Colonic mucosa (tissue), 4 donors: ENCODE results near the gene F10. TPM values are rescaled to one million over a fixed set of nuclear protein-coding genes. Genes with fewer than 3 reads are reported as not detected.

Experiments used
- DNase-seq: peaks from one replicate; pipeline ENCODE4 v3.0.0-alpha.2; 2020
- H3K27ac ChIP-seq: fragments of 200-600 bp; one replicate; pipeline ENCODE4 v1.8.0; 2021
- H3K27me3 ChIP-seq: fragments of 200-600 bp; one replicate; pipeline ENCODE4 v1.8.0; 2021
- H3K36me3 ChIP-seq: fragments of 200-600 bp; one replicate; pipeline ENCODE4 v1.8.0; 2021
- H3K4me1 ChIP-seq: fragments of 200-600 bp; one replicate; pipeline ENCODE4 v1.8.0; 2021; ENCODE audit warnings: mild to moderate bottlenecking
- H3K4me3 ChIP-seq: fragments of 200-600 bp; one replicate; pipeline ENCODE4 v1.8.0; 2021
- H3K9ac ChIP-seq, 2 donors: one replicate each; pipeline ENCODE4 v1.7.0; 2013; ENCODE audit warnings: control low read depth in 2 of 2, low read depth in 2 of 2, low read length in 2 of 2
- H3K9me3 ChIP-seq: fragments of 200-600 bp; one replicate; pipeline ENCODE4 v1.8.0; 2021
- intact Hi-C: fragments of 100-400 bp; cut with DNase I; formaldehyde crosslinking; loops from one replicate; pipeline ENCODE4 v1.14.1; 2022
- total RNA-seq, 2 donors: library from RNA; stranded (reverse); fragmentation: NEBNext Ultra II Directional in 1 of 2; extraction: Animal tissue kit (Norgen Biotek cat#: 25700) in 1 of 2; gene quantifications; one replicate each; pipeline ENCODE4 v1.2.1, GENCODE V29; 2021
- TF ChIP-seq, protein P1 (sequence below): fragments of 200-600 bp; IDR thresholded peaks from one replicate; pipeline ENCODE4 v1.8.0; 2022; ENCODE audit warnings: antibody characterized with exemption, mild to moderate bottlenecking
- donor health status: healthy.
- donor health status: DM: no; HTN: no; CAD: no.
- donor health status: DM: no; HTN: no; CAD: no.

The F10 gene
- total RNA-seq, 2 donors from 2014 or later, result 1.5 to 4.1 TPM

DNA sequence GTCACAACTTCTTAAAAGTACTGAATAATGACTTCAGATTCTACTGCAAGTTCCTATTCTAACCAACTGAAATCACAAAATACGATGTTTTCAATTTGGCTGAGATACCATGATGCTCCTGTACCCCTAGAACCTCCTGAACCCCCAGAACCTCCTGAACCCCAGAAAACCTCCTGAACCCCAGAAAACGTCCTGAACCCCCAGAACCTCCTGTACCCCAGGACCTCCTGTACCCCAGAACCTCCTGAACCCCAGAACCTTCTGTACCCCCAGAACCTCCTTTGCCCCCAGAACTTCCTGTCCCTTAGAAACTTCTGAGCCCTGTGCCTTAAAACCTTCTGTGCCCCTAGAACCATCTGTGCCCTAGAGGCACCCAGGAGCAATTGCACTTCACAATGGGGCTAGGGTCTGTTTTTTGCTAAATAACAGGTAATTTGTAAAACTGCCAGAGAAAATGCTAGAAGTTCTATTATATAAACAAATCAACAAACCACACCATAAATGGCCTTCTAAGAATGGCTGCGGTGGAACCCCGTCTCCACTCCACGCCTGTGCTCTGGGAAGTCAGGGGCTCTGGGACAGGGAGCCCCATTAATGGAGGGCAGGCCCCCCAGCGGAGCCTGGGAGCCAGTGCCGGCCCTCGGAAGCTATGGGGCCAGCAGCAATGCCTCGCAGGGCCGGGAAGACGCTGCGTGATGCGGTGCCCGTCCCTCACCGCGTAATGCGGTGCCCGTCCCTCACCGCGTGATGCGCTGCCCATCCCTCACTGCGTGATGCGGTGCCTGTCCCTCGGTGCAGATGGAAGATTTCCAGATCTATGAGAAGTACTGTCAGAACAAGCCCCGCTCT, 38.3 kb upstream of the F10 start:
- TF ChIP-seq, protein P1, sequence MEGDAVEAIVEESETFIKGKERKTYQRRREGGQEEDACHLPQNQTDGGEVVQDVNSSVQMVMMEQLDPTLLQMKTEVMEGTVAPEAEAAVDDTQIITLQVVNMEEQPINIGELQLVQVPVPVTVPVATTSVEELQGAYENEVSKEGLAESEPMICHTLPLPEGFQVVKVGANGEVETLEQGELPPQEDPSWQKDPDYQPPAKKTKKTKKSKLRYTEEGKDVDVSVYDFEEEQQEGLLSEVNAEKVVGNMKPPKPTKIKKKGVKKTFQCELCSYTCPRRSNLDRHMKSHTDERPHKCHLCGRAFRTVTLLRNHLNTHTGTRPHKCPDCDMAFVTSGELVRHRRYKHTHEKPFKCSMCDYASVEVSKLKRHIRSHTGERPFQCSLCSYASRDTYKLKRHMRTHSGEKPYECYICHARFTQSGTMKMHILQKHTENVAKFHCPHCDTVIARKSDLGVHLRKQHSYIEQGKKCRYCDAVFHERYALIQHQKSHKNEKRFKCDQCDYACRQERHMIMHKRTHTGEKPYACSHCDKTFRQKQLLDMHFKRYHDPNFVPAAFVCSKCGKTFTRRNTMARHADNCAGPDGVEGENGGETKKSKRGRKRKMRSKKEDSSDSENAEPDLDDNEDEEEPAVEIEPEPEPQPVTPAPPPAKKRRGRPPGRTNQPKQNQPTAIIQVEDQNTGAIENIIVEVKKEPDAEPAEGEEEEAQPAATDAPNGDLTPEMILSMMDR, result no peak
- DNase-seq, result no peak
- Histone ChIP-seq H3K4me1 (no peaks in the 10 kb centered on the region), H3K4me3 (no peak overlapping the region), H3K9me3 (no peaks in the 10 kb centered on the region), H3K9ac (no peak overlapping the region), H3K27ac (no peak overlapping the region), H3K36me3 (no peaks in the 10 kb centered on the region), H3K27me3 (no peaks in the 10 kb centered on the region)
- intact Hi-C loops, result no loop called here

DNA sequence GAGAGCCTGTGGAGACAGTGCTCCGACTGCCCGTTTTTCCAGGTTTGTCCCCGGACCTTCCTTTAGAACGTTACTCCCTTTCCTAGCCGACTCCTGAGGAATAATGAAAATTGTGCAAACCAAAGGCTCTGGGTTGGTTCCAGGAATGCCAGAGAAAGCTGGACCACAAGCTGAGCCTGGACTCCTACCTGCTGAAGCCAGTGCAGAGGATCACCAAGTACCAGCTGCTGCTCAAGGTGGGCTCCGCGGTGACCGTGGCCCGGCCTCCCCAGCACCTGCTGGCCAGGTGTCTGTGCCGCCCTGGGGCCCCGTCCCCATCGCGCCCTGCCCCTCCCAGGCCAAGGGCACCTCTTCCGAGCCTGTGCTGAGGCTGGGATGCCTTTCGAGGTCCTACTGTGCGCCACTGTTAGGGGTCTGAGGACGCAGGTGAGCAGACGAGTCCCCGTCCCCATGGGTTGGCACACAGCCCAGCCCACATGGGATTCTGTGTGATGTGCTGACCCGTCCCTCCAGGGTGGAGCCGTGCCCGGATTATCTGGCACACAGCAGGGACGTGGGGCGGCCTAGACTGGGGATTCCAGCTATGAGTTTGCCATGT, 37.6 kb upstream of the F10 start:
- Histone ChIP-seq H3K27ac (no peak overlapping the region), H3K4me1 (no peaks in the 10 kb centered on the region), H3K9ac (no peak overlapping the region), H3K4me3 (no peak overlapping the region), H3K36me3 (no peaks in the 10 kb centered on the region), H3K27me3 (no peaks in the 10 kb centered on the region), H3K9me3 (no peaks in the 10 kb centered on the region)
- intact Hi-C loops, result no loop called here
- no peak for DNase-seq
- TF ChIP-seq, protein P1, result no peak

- Histone ChIP-seq H3K27ac (no peak overlapping the region), H3K36me3 (no peaks in the 10 kb centered on the region), H3K9me3 (no peaks in the 10 kb centered on the region), H3K4me1 (no peaks in the 10 kb centered on the region), H3K9ac (no peak overlapping the region), H3K4me3 (no peak overlapping the region), H3K27me3 (no peaks in the 10 kb centered on the region)
- DNase-seq, result no peak
- intact Hi-C loops, result no loop called here
- TF ChIP-seq, protein P1, result no peak
Observed at GRCh38 chr13:113086031-113086750, 36.4 kb upstream of the F10 start.

- TF ChIP-seq, protein P1, result no peak
- Histone ChIP-seq H3K27me3 (no peaks in the 10 kb centered on the region), H3K4me3 (no peak overlapping the region), H3K27ac (no peak overlapping the region), H3K9me3 (no peaks in the 10 kb centered on the region), H3K9ac (no peak overlapping the region), H3K4me1 (no peaks in the 10 kb centered on the region), H3K36me3 (no peaks in the 10 kb centered on the region)
- DNase-seq, result no peak
- intact Hi-C loops, result no loop called here
Observed at GRCh38 chr13:113086991-113087922, 35.3 kb upstream of the F10 start.
